Measurements from ENCODE around the gene CIAO3.
A peak's percentile ranks its signal among the peaks of the same experiment; 100 is the strongest.

CIAO3 gene

GRCh38 chr16:728131-728889, 12.5 kb downstream of the CIAO3 start:
- DNase-seq: peak; percentile 70
- in situ Hi-C loops (cut with MboI; ENCODE audit: low pct_unique_long_range_greater_than_20kb, low sequenced_read_pairs): no loop called here

- in situ Hi-C loops (cut with MboI; ENCODE audit: low pct_unique_long_range_greater_than_20kb, low sequenced_read_pairs): no loop called here
- DNase-seq: no peak
Observed at GRCh38 chr16:727291-727977, 13.4 kb downstream of the CIAO3 start.

DNA sequence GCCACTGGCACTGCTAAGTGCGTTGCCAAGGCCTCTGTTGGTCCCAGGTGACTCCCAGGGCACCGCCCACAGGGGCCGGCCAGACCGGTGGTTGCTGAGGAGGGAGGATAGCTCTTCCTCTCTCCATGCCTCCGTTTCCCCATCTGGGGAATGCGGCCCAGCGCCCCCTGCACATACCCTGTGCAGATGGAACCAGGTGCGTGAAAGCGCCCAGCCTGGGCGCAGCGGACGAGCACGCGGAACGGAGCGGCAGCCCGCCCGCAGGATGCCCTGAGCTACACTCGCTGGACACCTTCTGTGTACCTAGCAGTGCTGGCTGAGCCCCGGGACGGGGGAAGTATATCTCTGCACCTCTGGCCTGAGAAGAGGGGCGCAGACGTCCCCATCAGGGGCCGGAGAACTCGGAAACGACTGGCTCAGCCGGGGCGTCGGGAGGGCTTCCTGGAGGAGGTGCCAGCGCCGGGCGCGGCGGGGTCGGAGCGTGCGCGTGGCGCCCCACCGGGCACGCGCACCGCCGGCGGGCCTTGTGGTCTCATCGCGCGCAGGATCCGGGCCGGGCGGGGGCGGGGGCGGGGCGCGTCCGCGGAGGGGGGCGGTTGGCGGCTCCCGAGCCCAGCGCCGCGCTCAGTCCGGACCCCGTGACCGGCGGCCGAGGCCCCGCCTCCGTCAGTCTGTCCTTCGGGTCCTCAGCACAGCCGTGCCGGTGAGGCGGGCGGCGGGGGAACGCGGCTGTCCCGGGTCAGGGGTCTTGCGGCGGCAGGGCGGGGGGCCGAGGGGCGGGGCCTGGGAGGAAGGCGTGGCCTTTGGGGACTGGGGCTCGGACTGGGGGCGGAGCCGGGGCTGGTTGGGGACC, 14.1 kb downstream of the CIAO3 start, which contains the start of the genes CCDC78 and HAGHL:
CCDC78 (minus strand) TSS at position 6 of the 853 bp plus-strand sequence. CDS start 76 bp downstream, outside the sequence.
HAGHL (plus strand) TSS at position 669 of the 853 bp plus-strand sequence. CDS start 404 bp downstream, outside the sequence.
- peak; percentile 39 for DNase-seq
- in situ Hi-C loops (cut with MboI; ENCODE audit: low pct_unique_long_range_greater_than_20kb, low sequenced_read_pairs): no loop called here

- in situ Hi-C loops (cut with MboI; ENCODE audit: low pct_unique_long_range_greater_than_20kb, low sequenced_read_pairs): no loop called here
- DNase-seq: no peak
Observed at GRCh38 chr16:726188-726437, 14.7 kb downstream of the CIAO3 start.

DNA sequence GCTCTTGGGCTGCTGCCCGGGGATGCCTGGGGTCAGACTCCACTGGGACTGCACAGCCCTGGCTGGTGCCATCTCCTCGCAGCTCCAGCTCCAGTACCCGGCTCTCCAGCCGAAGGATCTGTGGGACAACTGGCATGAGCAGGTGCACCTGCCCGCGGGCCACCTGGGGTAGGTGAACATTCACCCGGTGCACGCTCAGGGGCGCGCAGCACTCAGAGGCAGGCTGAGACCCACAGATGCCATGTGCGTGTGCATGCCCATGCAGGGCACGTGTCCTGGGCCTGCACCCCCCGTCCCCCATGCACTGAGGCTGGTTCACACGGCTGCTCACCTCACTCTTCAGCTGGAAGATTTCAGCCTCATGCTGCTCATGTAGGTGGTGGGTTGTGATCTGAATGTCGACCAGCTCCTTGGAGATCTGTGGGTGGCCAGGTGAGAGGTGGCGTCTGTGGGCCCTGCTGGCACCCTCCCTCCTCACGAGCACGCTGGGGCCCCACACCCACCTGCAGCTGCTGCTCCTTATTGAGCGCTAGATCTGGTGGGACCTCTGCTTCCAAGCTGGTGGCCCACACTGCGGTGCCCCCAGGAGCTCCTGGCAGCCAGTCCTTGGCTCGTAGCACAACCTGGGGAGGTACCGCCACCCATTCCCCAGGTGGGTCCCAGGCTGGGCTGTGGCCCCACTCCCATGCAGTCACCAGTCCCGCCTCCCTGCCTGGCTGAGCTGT, 15.2 kb downstream of the CIAO3 start:
- in situ Hi-C loops (cut with MboI; ENCODE audit: low pct_unique_long_range_greater_than_20kb, low sequenced_read_pairs): no loop called here
- no peak for DNase-seq

- no peak for DNase-seq
- in situ Hi-C loops (cut with MboI; ENCODE audit: low pct_unique_long_range_greater_than_20kb, low sequenced_read_pairs): no loop called here
Observed at GRCh38 chr16:725041-725376, 15.8 kb downstream of the CIAO3 start.

DNA sequence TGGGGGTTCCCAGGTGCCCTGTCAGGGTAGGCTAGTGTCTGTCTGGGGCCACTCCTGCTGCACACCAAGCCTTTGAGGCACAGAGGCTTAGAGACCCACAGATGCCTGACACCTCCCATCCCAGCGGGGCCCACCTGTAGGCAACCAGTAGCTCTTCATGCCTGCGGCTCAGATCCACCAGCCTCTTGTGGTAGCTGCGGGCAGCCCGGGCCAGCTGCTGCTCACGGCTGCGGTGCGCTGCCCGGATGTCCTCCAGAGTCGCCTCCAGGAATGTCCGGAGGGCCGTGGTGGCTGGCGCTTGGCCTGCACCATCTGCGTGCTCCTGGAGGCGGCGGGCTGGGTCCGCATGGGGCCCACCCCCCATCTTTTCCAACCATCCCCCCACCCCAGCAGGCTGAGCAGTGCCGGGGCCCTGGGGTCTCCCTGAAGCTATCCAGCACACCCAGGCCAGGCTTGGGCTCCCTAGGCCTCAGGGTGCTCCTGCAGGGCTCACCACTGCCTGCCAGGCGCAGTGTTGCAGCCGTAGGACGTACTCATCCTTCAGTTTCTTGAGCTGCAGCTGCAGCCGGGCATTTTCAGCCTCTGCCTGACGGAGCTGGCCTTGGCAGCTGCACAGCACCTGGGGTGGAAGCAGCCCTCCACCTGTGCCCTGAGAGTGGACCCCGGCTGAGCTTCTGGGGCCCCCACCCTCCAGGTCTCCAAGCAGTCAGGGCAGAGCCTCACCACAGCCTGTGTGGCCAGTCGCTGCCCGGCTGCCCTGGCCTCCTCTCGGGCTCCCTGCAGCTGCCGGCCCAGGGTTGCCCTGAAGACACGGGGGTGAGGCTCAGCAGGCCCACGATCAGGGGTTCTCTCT, 16.4 kb downstream of the CIAO3 start:
- no peak for DNase-seq
- in situ Hi-C loops (cut with MboI; ENCODE audit: low pct_unique_long_range_greater_than_20kb, low sequenced_read_pairs): no loop called here

GRCh38 chr16:723695-724094, 17.1 kb downstream of the CIAO3 start:
- in situ Hi-C loops (cut with MboI; ENCODE audit: low pct_unique_long_range_greater_than_20kb, low sequenced_read_pairs): no loop called here
- DNase-seq: no peak

GRCh38 chr16:722835-723633, 17.8 kb downstream of the CIAO3 start:
- DNase-seq: no peak
- in situ Hi-C loops (cut with MboI; ENCODE audit: low pct_unique_long_range_greater_than_20kb, low sequenced_read_pairs): no loop called here

- no peak for DNase-seq
- in situ Hi-C loops (cut with MboI; ENCODE audit: low pct_unique_long_range_greater_than_20kb, low sequenced_read_pairs): no loop called here
Observed at GRCh38 chr16:721765-722540, 18.8 kb downstream of the CIAO3 start.

DNA sequence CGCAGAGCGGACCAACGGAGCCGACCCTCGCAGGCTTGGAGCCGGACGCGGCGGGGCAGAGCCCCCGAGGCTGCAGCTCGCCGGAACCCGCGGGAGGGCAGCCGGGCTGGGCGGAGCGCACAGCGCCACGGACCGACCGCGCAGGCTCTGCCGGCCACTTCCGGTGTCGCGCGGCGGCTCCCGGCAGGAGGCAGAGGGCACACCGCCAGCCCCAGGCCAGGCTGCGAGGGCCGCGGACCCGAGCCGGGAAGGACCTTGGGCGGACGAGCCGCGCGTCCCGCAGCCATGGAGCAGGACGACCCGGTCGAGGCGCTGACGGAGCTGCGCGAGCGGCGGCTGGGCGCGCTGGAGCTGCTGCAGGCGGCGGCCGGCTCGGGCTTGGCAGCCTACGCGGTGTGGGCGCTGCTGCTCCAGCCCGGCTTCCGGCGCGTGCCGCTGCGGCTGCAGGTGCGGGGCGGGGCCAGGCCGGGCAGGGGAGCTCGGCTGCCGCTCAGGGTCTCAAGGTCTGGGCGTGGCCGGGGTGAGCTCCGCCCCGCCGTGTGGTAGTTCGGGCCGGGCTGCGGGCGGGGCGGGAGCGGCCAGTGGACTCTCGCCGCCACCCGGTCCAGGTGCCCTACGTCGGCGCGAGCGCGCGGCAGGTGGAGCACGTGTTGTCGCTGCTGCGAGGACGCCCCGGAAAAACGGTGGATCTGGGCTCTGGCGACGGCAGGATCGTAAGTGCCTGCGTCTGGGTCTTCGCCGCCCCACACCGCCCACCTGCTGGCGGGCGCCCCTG, 19.6 kb downstream of the CIAO3 start, which contains the start of gene ANTKMT:
ANTKMT (plus strand) TSS at position 157 of the 775 bp plus-strand sequence; CDS start at position 286, 129 bp downstream.
- DNase-seq: peak; percentile 90
- in situ Hi-C loops (cut with MboI; ENCODE audit: low pct_unique_long_range_greater_than_20kb, low sequenced_read_pairs): no loop called here

DNA sequence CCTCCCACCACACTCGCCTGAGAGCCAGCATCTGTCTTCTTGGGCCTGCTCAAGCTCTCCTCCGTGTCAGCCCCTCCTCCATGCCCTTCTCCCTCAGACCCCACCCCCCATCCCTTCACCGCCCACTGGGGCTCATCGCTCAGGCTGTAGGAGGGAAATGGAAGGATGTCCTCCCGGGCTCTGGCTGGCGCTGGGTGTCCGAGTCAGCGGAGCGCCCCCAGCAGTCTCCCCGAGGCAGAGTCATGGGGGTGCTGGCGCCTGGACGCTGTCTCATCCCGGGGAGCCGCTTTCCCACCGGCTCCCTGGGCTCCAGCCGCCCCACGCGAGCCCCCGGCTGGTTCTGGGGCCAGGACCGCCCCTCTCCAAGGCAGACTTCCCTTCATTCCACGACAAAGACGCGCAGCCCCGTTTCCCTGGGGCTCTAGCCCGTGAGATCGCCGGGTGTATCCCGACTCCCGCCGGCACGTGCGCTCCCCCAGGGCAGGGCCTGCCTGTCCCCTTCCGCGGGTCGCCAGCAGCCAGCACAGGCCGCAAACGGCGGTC, 20.3 kb downstream of the CIAO3 start:
- in situ Hi-C loops (cut with MboI; ENCODE audit: low pct_unique_long_range_greater_than_20kb, low sequenced_read_pairs): no loop called here
- DNase-seq: no peak

GRCh38 chr16:719815-720446, 20.9 kb downstream of the CIAO3 start:
- peak; percentile 90 for DNase-seq
- in situ Hi-C loops (cut with MboI; ENCODE audit: low pct_unique_long_range_greater_than_20kb, low sequenced_read_pairs): loop anchor here (10.0 kb wide), 1 partner anchor 65 kb away; the partner anchor contains the start of genes CHTF18 and RPUSD1

DNA sequence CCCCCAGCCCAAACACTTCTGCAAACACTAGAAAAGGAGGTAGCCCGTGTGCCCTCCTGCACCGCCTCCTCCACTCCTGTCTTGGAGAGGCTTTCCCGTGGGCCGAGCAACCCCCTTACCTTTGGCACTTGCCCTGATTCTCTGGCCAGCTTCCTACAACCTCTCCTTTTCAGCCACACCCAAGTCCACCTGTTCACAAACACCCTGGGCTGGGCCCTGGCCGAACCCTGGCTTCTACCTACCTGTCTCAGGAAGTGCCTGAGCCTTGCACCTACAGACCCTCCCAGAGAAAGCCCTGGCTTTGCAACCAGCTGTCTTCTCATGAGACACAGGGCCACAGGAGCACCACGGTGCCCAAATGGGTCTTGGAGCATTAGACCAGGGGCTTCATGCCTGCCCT, 21.9 kb downstream of the CIAO3 start:
- in situ Hi-C loops (cut with MboI; ENCODE audit: low pct_unique_long_range_greater_than_20kb, low sequenced_read_pairs): loop anchor here (10.0 kb wide), 1 partner anchor 66 kb away; the partner anchor contains the start of genes CHTF18 and RPUSD1

DNA sequence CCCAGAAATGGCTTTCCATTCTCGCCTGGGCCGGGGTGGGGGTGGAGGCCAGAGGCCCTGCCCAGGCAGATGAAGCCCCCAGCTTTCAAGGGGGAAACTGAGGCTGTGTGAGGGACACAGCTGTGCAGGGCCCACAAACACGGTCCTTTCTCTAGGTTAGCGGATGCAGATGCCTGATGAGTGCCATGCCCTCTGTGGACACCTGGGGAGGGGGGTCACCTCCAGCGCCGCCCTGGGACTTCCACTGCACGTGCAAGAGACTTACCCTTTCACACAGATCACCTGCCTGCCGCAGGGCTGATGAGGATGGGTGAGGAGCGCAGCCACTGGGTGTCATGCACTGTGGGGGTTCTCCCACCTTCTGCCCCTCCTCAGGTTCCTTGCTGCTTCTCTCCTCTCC, 22.4 kb downstream of the CIAO3 start:
- in situ Hi-C loops (cut with MboI; ENCODE audit: low pct_unique_long_range_greater_than_20kb, low sequenced_read_pairs): loop anchor here (10.0 kb wide), 1 partner anchor 66 kb away; the partner anchor contains the start of genes CHTF18 and RPUSD1
- DNase-seq: no peak

More for the DNA sequence above, 21.9 kb downstream of the CIAO3 start:
- DNase-seq: no peak
